GM12891 (cell line): Measurements from ENCODE around the gene PFKFB3.

Experiments used
- POLR2A ChIP-seq: IDR thresholded peaks from 2 replicates; pipeline ENCODE4 v1.6.1; 2011; ENCODE audit warnings: low read depth, low read length, control low read depth
- POLR2AphosphoS5 ChIP-seq: IDR thresholded peaks from 2 replicates; pipeline ENCODE4 v1.6.1; 2011; ENCODE audit warnings: low read depth, low read length, control low read depth
- SPI1 ChIP-seq: IDR thresholded peaks from 2 replicates; pipeline ENCODE4 v1.6.1; 2011; ENCODE audit warnings: low read depth, low read length, control low read depth

DNA sequence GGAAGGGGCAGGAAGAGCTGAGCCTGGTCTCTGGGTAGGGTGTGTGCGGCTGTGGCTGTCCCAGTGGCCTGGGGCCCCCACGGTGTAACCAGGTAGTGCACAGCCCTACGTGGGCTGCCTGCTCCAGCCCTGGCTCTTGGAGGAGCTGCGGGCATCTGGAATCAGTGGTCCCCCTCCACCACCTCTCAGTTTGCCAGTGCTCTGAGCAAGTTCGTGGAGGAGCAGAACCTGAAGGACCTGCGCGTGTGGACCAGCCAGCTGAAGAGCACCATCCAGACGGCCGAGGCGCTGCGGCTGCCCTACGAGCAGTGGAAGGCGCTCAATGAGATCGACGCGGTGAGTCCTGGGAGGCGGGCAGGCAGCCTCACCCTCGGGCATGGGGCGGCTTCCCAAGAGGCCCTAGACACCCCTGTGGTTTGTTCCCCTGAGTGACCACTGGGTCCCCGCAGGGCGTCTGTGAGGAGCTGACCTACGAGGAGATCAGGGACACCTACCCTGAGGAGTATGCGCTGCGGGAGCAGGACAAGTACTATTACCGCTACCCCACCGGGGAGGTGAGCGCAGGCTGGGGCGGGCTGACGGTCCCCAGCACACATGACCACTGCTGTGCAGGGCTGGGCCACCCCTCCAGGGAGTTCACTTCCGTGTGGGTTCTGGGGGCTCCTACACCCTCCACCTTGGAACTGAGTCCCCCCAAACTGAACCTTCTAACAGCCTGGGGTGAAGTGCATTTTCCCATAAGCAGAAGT is 18.6 kb downstream of the PFKFB3 start:
- TF ChIP-seq SPI1, result no peak
- TF ChIP-seq POLR2AphosphoS5, result no peak
- no peak for TF ChIP-seq POLR2A
